Prostate gland (tissue), 2 donors: Measurements from ENCODE around the gene BIRC2.

ENCODE experiments used
- POLR2A ChIP-seq: fragments of 450-650 bp; IDR thresholded peaks from one replicate; pipeline ENCODE4 v1.6.1; 2016; ENCODE audit warnings: antibody characterized with exemption, mild to moderate bottlenecking
- TF ChIP-seq, protein P1 (sequence below), 4 experiments: fragments of 200-600 bp in 2 of 4; fragments of 450-650 bp in 2 of 4; sonication (generic) in 2 of 4; IDR thresholded peaks; 1 replicate in 3 of 4; 2 replicates in 1 of 4; pipeline ENCODE4 v1.5.1; 2016 to 2019; ENCODE audit warnings: antibody characterized with exemption in 4 of 4, mild to moderate bottlenecking in 2 of 4, moderate library complexity in 2 of 4

DNA sequence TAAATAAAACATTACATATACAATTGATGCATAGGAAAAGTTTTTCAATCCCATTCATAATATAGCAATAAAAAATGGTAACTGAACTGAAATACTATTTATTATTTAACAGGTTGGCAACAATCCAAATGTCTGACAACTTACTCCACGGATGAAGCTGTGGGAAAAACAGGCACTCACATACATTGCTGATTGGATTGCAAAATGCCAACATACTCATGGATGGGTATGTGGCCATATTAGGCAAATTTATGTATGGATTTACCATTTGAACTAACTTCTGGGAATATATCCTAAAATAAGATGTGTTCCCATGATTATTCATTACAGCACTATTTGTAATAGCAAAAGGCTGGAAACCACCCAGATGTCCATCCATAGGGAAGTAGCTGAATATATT lies 3.2 kb upstream of the BIRC2 start:
- TF ChIP-seq, protein P1, sequence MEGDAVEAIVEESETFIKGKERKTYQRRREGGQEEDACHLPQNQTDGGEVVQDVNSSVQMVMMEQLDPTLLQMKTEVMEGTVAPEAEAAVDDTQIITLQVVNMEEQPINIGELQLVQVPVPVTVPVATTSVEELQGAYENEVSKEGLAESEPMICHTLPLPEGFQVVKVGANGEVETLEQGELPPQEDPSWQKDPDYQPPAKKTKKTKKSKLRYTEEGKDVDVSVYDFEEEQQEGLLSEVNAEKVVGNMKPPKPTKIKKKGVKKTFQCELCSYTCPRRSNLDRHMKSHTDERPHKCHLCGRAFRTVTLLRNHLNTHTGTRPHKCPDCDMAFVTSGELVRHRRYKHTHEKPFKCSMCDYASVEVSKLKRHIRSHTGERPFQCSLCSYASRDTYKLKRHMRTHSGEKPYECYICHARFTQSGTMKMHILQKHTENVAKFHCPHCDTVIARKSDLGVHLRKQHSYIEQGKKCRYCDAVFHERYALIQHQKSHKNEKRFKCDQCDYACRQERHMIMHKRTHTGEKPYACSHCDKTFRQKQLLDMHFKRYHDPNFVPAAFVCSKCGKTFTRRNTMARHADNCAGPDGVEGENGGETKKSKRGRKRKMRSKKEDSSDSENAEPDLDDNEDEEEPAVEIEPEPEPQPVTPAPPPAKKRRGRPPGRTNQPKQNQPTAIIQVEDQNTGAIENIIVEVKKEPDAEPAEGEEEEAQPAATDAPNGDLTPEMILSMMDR (IDR thresholded peaks at IDR 0.05): no peak
- TF ChIP-seq POLR2A: no peak
